GM12801 (cell line): Measurements from ENCODE around the gene SLC30A9.

Experiments
- CTCF ChIP-seq: IDR thresholded peaks from one replicate; pipeline ENCODE4 v1.5.1; 2011; ENCODE audit warnings: control low read depth; ENCODE audit not compliant: insufficient read length; ENCODE audit errors: extremely low read depth

Gene SLC30A9

GRCh38 chr4:41990365-41991111 lies at the start of gene SLC30A9:
Gene SLC30A9 (plus strand): TSS chr4:41990530. CDS start chr4:41990652, 122 bp downstream.
- TF ChIP-seq CTCF: no peak

GRCh38 chr4:41940834-41941233 lies 49.5 kb upstream of the SLC30A9 start:
- no peak for TF ChIP-seq CTCF

GRCh38 chr4:41943506-41943905 lies 46.8 kb upstream of the SLC30A9 start:
- no peak for TF ChIP-seq CTCF

- TF ChIP-seq CTCF: no peak
These were observed 46.2 kb upstream of the SLC30A9 start for GRCh38 chr4:41944089-41944488.

GRCh38 chr4:41949531-41949930 lies 40.8 kb upstream of the SLC30A9 start:
- TF ChIP-seq CTCF: no peak

GRCh38 chr4:41957634-41958033 lies 32.7 kb upstream of the SLC30A9 start:
- no peak for TF ChIP-seq CTCF

GRCh38 chr4:41963105-41963504 lies 27.2 kb upstream of the SLC30A9 start:
- no peak for TF ChIP-seq CTCF
